Fibroblast of the aortic adventitia (primary cell): Measurements from ENCODE around the gene SLC6A2. TPM values are rescaled to one million over a fixed set of nuclear protein-coding genes. Genes with fewer than 3 reads are reported as not detected.
"Not testable (repeated sequence)": the region's sequence is repeated elsewhere in the genome, so short reads cannot be mapped to it uniquely, and the experiment has no call there.

Experiments
- DNase-seq: peaks from one replicate; pipeline ENCODE4 v3.0.0-alpha.2; 2010; ENCODE audit warnings: low read depth
- H3K4me3 ChIP-seq: 2 replicates; pipeline ENCODE4 v1.5.1; 2011; ENCODE audit warnings: low read depth, mild to moderate bottlenecking, control low read depth, low read length, moderate library complexity
- CTCF ChIP-seq: IDR thresholded peaks from 2 replicates; pipeline ENCODE4 v1.5.1; 2011; ENCODE audit warnings: mild to moderate bottlenecking, low read length, control low read depth, inconsistent platforms; ENCODE audit not compliant: insufficient read depth
- total RNA-seq: library from RNA; depleted of rRNA; stranded (reverse); fragments of >200 nt; gene quantifications from 2 replicates; pipeline ENCODE4 v1.2.3, GENCODE V29; 2012; ENCODE audit warnings: low replicate concordance

Gene SLC6A2
- total RNA-seq: not detected in 2 replicates

GRCh38 chr16:55655897-55656681 is at the start of gene SLC6A2:
Gene SLC6A2, plus strand, starts transcription at chr16:55655988. Its CDS starts 707 bp downstream, at chr16:55656695.
- no peak within 1 kb of the TSS for H3K4me3 ChIP-seq
- DNase-seq: no peak

GRCh38 chr16:55613613-55614335 is 42.0 kb upstream of the SLC6A2 start:
- no peak overlapping the region for H3K4me3 ChIP-seq
- no peak for TF ChIP-seq CTCF
- DNase-seq: no peak

More at GRCh38 chr16:55655897-55656681, at the start of gene SLC6A2:
- no peak for TF ChIP-seq CTCF

GRCh38 chr16:55615071-55615470 is 40.7 kb upstream of the SLC6A2 start:
- H3K4me3 ChIP-seq: no peak overlapping the region
- TF ChIP-seq CTCF: no peak
- no peak for DNase-seq

- DNase-seq, H3K4me3 ChIP-seq: not testable (repeated sequence)
Observed at GRCh38 chr16:55615670-55616069, 40.1 kb upstream of the SLC6A2 start.

- no peak for TF ChIP-seq CTCF
- no peak for DNase-seq
- no peak overlapping the region for H3K4me3 ChIP-seq
Observed at GRCh38 chr16:55621771-55622170, 34.0 kb upstream of the SLC6A2 start.

GRCh38 chr16:55622272-55622671 is 33.5 kb upstream of the SLC6A2 start:
- H3K4me3 ChIP-seq: no peak overlapping the region
- DNase-seq: no peak
- no peak for TF ChIP-seq CTCF

GRCh38 chr16:55622930-55623561 is 32.7 kb upstream of the SLC6A2 start:
- no peak overlapping the region for H3K4me3 ChIP-seq
- DNase-seq: no peak
- TF ChIP-seq CTCF: no peak
